22Rv1 (cell line): Measurements from ENCODE around the gene ERC1.

Experiments
- H3K27ac ChIP-seq: fragments of 450-650 bp; 2 replicates; pipeline ENCODE4 v1.5.1; 2017
- CTCF ChIP-seq: fragments of 450-650 bp; IDR thresholded peaks from 2 replicates; pipeline ENCODE4 v1.5.1; 2017; ENCODE audit warnings: mild to moderate bottlenecking
- ZFX ChIP-seq: fragments of 450-650 bp; IDR thresholded peaks from 2 replicates; pipeline ENCODE4 v1.6.1; 2017; ENCODE audit warnings: antibody characterized with exemption, borderline replicate concordance

The ERC1 gene

GRCh38 chr12:1103632-1104031 lies 112.6 kb downstream of the ERC1 start:
- TF ChIP-seq ZFX (no peak), CTCF (no peak)
- no peak overlapping the region for H3K27ac ChIP-seq

GRCh38 chr12:1104088-1104800 lies 113.2 kb downstream of the ERC1 start:
- TF ChIP-seq ZFX (no peak), CTCF (no peak)
- no peak overlapping the region for H3K27ac ChIP-seq

- no peak overlapping the region for H3K27ac ChIP-seq
- TF ChIP-seq CTCF, result no peak
- TF ChIP-seq ZFX, result no peak
Measured at GRCh38 chr12:1107669-1108068, 116.6 kb downstream of the ERC1 start.

- TF ChIP-seq ZFX, result no peak
- TF ChIP-seq CTCF, result no peak
- H3K27ac ChIP-seq, result no peak overlapping the region
Measured at GRCh38 chr12:1108276-1108675, 117.3 kb downstream of the ERC1 start.

GRCh38 chr12:1115484-1116231 lies 124.6 kb downstream of the ERC1 start:
- no peak for TF ChIP-seq ZFX
- no peak for TF ChIP-seq CTCF
- no peak overlapping the region for H3K27ac ChIP-seq

GRCh38 chr12:1117371-1117770 lies 126.3 kb downstream of the ERC1 start:
- H3K27ac ChIP-seq, result no peak overlapping the region
- no peak for TF ChIP-seq CTCF

GRCh38 chr12:1117970-1118563 lies 127.0 kb downstream of the ERC1 start:
- no peak overlapping the region for H3K27ac ChIP-seq
- TF ChIP-seq ZFX (no peak), CTCF (peak; percentile 99)
